HCT116 (cell line): ENCODE results near the gene DENND1A. TPM values are rescaled to one million over a fixed set of nuclear protein-coding genes. Genes with fewer than 3 reads are reported as not detected.
"Not testable (repeated sequence)": the region's sequence is repeated elsewhere in the genome, so short reads cannot be mapped to it uniquely, and the experiment has no call there.

Source experiments
- ATAC-seq: fragments of 200-7000 bp; cut with Tn5 transposase; 2 replicates; pipeline ENCODE4 v1.9.1; 2020; ENCODE audit warnings: mild to moderate bottlenecking, moderate library complexity
- BruUV-seq: library from RNA; stranded (reverse); fragments of 400-500 nt; replicated peaks from 2 replicates; lab custom pipeline; 2021; lab: Mats Ljungman, UMichigan
- CTCF ChIA-PET: fragments of 300-600 bp; sonication (Branson Sonifier 250); formaldehyde crosslinking; loops from one replicate; lab custom pipeline; 2021; ENCODE audit warnings: antibody characterized with exemption; lab: Charles Lee
- POLR2A ChIA-PET: fragments of 300-600, 350-600 bp; sonication (Branson Sonifier 250); formaldehyde crosslinking; loops from one replicate; lab custom pipeline; 2021; ENCODE audit warnings: antibody characterized with exemption; lab: Charles Lee
- RAD21 ChIA-PET, 2 experiments: fragments of 300-600 bp; sonication (Branson Sonifier 250); formaldehyde crosslinking; loops; one replicate each; lab custom pipeline; 2023; ENCODE audit warnings: low total read pairs in 2 of 2; ENCODE audit not compliant: uncharacterized antibody in 2 of 2, unreplicated experiment in 2 of 2, low non-redundant PET in 1 of 2; lab: Charles Lee
- DNase-seq: peaks from one replicate; pipeline ENCODE4 v3.0.0-alpha.2; 2010; ENCODE audit warnings: low read depth, low spot score
- H2AFZ ChIP-seq: fragments of 200-600 bp; shearing (Covaris generic), sonication (generic); 2 replicates; pipeline ENCODE4 v1.6.1; 2017; ENCODE audit warnings: low read depth, mixed run types, mixed read lengths, antibody characterized with exemption, low read length; ENCODE audit not compliant: poor library complexity, severe bottlenecking
- H3K27ac ChIP-seq: 2 replicates; pipeline ENCODE4 v1.5.1; 2012; ENCODE audit warnings: low read depth, low read length
- H3K27me3 ChIP-seq: fragments of 200-600 bp; sonication (generic); 2 replicates; pipeline ENCODE4 v1.6.1; 2016; ENCODE audit warnings: mixed run types, low read length, mixed read lengths; ENCODE audit not compliant: insufficient read depth
- H3K36me3 ChIP-seq, 2 experiments: fragments of 200-500 bp in 1 of 2; fragments of 200-600 bp in 1 of 2; sonication (Bioruptor generic) in 1 of 2; sonication (generic) in 1 of 2; 2 replicates each; pipeline versions ENCODE4 v1.5.1 to v1.6.1; 2014 to 2016; ENCODE audit warnings: low read length in 2 of 2, inconsistent platforms in 1 of 2, mixed read lengths in 1 of 2, mixed run types in 1 of 2; ENCODE audit not compliant: insufficient read depth in 2 of 2, control insufficient read depth in 1 of 2
- H3K4me1 ChIP-seq, 2 experiments: fragments of 200-600 bp in 1 of 2; sonication (generic) in 1 of 2; 2 replicates each; pipeline versions ENCODE4 v1.5.1 to v1.6.1; 2012 to 2017; ENCODE audit warnings: low read length in 2 of 2, inconsistent platforms in 1 of 2, mild to moderate bottlenecking in 1 of 2, mixed read lengths in 1 of 2, mixed run types in 1 of 2, moderate library complexity in 1 of 2; ENCODE audit not compliant: insufficient read depth in 2 of 2, control insufficient read depth in 1 of 2
- H3K4me2 ChIP-seq: fragments of 200-600 bp; sonication (generic); 2 replicates; pipeline ENCODE4 v1.6.1; 2017; ENCODE audit warnings: mixed run types, low read length, mixed read lengths
- H3K4me3 ChIP-seq, 2 experiments: fragments of 200-600 bp in 1 of 2; sonication (generic) in 1 of 2; replicated peaks in 1 of 2; 2 replicates each; pipeline ENCODE4 v1.5.1; 2011 to 2016; ENCODE audit warnings: low read length in 2 of 2, control low read depth in 1 of 2, low read depth in 1 of 2, mild to moderate bottlenecking in 1 of 2, mixed read lengths in 1 of 2, mixed run types in 1 of 2
- H3K79me2 ChIP-seq: fragments of 200-600 bp; sonication (generic); 2 replicates; pipeline ENCODE4 v1.6.1; 2017; ENCODE audit warnings: mild to moderate bottlenecking, mixed run types, low read length, moderate library complexity, mixed read lengths; ENCODE audit not compliant: insufficient read depth
- H3K9ac ChIP-seq: fragments of 200-600 bp; sonication (generic); 2 replicates; pipeline ENCODE4 v1.6.1; 2016; ENCODE audit warnings: low read length, mixed read lengths
- H3K9me2 ChIP-seq: fragments of 200-600 bp; sonication (generic), shearing (Covaris generic); 2 replicates; pipeline ENCODE4 v1.6.1; 2017; ENCODE audit warnings: mixed run types, mild to moderate bottlenecking, moderate library complexity; ENCODE audit not compliant: insufficient read depth
- H3K9me3 ChIP-seq, 2 experiments: fragments of 200-500 bp in 1 of 2; fragments of 200-600 bp in 1 of 2; sonication (Bioruptor generic) in 1 of 2; sonication (generic) in 1 of 2; 2 replicates each; pipeline ENCODE4 v1.6.1; 2014 to 2017; ENCODE audit warnings: low read length in 2 of 2, mixed read lengths in 2 of 2, inconsistent platforms in 1 of 2, low read depth in 1 of 2, mild to moderate bottlenecking in 1 of 2, mixed run types in 1 of 2, moderate library complexity in 1 of 2; ENCODE audit not compliant: control insufficient read depth in 1 of 2, insufficient read depth in 1 of 2
- H4K20me1 ChIP-seq: fragments of 200-600 bp; sonication (generic), shearing (Covaris generic); 2 replicates; pipeline ENCODE4 v1.6.1; 2017; ENCODE audit warnings: mixed run types, mild to moderate bottlenecking, moderate library complexity; ENCODE audit not compliant: insufficient read depth
- FOSL1 ChIP-seq: IDR thresholded peaks from 2 replicates; pipeline ENCODE4 v1.6.1; 2012; ENCODE audit warnings: low read depth
- JUND ChIP-seq: IDR thresholded peaks from 2 replicates; pipeline ENCODE4 v1.6.1; 2012
- YY1 ChIP-seq: IDR thresholded peaks from 2 replicates; pipeline ENCODE4 v1.6.1; 2011; ENCODE audit warnings: low read length, low read depth, moderate library complexity, mild to moderate bottlenecking; ENCODE audit not compliant: insufficient replicate concordance; ENCODE audit errors: extremely low read depth
- intact Hi-C: fragments of 100-400 bp; cut with micrococcal nuclease; formaldehyde crosslinking; loops from 2 replicates; pipeline ENCODE4 v1.10.0; 2022
- total RNA-seq: library from RNA; stranded (reverse); gene quantifications from one replicate; pipeline ENCODE4 v1.2.1, GENCODE V29; 2021; ENCODE audit not compliant: unreplicated experiment
- TF ChIP-seq, protein P1 (sequence below): IDR thresholded peaks from 2 replicates; pipeline ENCODE4 v1.6.1; 2012

The DENND1A gene
- total RNA-seq, 1 experiment from 2014 or later = 33.0 TPM

DNA sequence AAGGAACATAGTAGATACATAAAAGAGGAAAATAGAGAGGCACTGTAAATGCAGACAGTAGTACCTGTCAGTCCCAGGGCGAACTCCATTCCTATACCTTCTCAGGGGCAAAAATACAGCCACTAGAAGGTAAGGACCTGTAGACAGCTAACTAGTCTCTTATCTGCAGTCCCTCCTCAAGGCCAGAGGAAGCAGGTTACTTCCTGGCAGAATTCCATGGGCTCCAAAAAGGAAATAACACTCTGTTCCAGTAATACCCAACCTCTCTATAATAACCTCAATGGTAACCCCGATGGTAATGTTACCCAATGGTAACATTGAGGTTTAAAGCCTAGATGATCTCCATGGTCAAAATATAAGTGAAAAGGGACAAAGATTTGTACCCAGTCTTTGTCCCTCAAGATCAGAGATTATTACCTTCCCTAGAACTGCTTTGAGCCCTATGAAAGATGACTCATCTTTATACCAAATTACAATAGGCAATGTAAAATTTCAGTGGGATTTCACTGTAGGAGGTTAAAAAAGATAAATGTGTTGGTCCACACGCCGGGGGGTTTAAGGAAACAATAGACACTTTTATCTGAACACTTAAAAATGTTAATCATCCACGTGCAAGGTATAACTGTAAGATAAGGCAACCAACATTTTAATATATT is 113.0 kb downstream of the DENND1A start:
- DNase-seq = no peak
- peak; percentile 50; the same call in 1 of the 2 replicates for ATAC-seq
- RAD21 ChIA-PET = no interaction called here
- H3K4me2 ChIP-seq = peak overlapping the region; percentile 17; the same call in 1 of the 2 replicates
- TF ChIP-seq, protein P1, sequence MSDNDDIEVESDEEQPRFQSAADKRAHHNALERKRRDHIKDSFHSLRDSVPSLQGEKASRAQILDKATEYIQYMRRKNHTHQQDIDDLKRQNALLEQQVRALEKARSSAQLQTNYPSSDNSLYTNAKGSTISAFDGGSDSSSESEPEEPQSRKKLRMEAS = no peak
- no peak for TF ChIP-seq JUND
- TF ChIP-seq YY1 = no peak
- peak; percentile 33; the same call in 1 of the 2 replicates for TF ChIP-seq FOSL1
- TF ChIP-seq, all 23 proteins: peak for 1
- Histone ChIP-seq H3K9me2 (no peaks in the 10 kb centered on the region), H3K27ac (no peak overlapping the region), H3K79me2 (peaks cover 6% of the 10 kb centered on the region; the same call in 1 of the 2 replicates), H3K4me3 (no peak overlapping the region), H3K4me1 (peaks cover 7 to 10% of the 10 kb centered on the region in 2 experiments), H3K9me3 (no peaks in the 10 kb centered on the region), H3K36me3 (no peaks in the 10 kb centered on the region), H3K27me3 (no peaks in the 10 kb centered on the region), H3K9ac (no peak overlapping the region), H4K20me1 (no peaks in the 10 kb centered on the region), H2AFZ (no peak overlapping the region)
- CTCF ChIA-PET = no interaction called here
- no TSS peak for BruUV-seq
- POLR2A ChIA-PET = no interaction called here
- intact Hi-C loops = no loop called here

DNA sequence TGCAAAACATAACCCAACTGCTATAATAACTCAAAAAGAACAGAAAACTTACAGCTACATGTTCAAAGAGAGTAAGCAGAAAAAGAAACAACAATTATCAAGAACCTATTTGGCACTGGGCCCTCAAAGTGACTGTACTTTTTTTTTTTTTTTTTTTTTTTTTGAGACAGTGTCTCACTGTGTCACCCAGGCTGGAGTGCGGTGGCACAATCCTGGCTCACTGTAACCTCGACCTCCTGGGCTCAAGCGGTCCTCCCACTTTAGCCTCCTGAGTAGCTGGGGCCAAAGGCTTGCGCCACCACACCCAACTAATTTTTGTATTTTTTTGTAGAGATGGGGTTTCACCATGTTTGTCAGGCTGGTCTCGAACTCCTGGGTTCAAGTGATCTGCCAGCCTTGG is 114.1 kb downstream of the DENND1A start:
- H3K79me2 ChIP-seq, ATAC-seq, CTCF ChIA-PET, RAD21 ChIA-PET, H3K27me3 ChIP-seq, intact Hi-C loops, H3K4me1 ChIP-seq, H3K4me2 ChIP-seq, POLR2A ChIA-PET, H3K9ac ChIP-seq, H4K20me1 ChIP-seq, H3K36me3 ChIP-seq, H3K4me3 ChIP-seq, H3K27ac ChIP-seq, H3K9me2 ChIP-seq, BruUV-seq, H2AFZ ChIP-seq, H3K9me3 ChIP-seq, DNase-seq: not testable (repeated sequence)
